Large intestine (tissue), 3 donors: Measurements from ENCODE around the gene APH1A. TPM values are rescaled to one million over a fixed set of nuclear protein-coding genes. Genes with fewer than 3 reads are reported as not detected.
"Not testable (repeated sequence)": the region's sequence is repeated elsewhere in the genome, so short reads cannot be mapped to it uniquely, and the experiment has no call there.

Experiments
- DNase-seq, 2 donors: peaks; one replicate each; pipeline versions ENCODE4 v3.0.0 to v3.0.0-alpha.2; 2013
- H3K27ac ChIP-seq: one replicate; pipeline ENCODE4 v1.5.1; 2013; ENCODE audit warnings: low read length
- H3K27me3 ChIP-seq: 2 replicates; pipeline ENCODE4 v1.6.1; 2013; ENCODE audit warnings: low read length; ENCODE audit not compliant: control insufficient read depth, insufficient read depth
- H3K36me3 ChIP-seq: 2 replicates; pipeline ENCODE4 v1.6.1; 2013; ENCODE audit warnings: low read length; ENCODE audit not compliant: control insufficient read depth, insufficient read depth
- H3K4me1 ChIP-seq: one replicate; pipeline ENCODE4 v1.6.1; 2013; ENCODE audit warnings: low read length; ENCODE audit not compliant: control insufficient read depth, insufficient read depth
- H3K4me3 ChIP-seq: one replicate; pipeline ENCODE4 v1.5.1; 2013; ENCODE audit warnings: low read length
- H3K9me3 ChIP-seq: one replicate; pipeline ENCODE4 v1.6.1; 2013; ENCODE audit warnings: mild to moderate bottlenecking, low read depth, low read length, moderate library complexity; ENCODE audit not compliant: control insufficient read depth
- WGBS: methylation state at CpG from one replicate; pipeline ENCODE4 v1.1.5; 2013; ENCODE audit warnings: low lambda C conversion rate; ENCODE audit not compliant: insufficient coverage; 5-methylcytosine and 5-hydroxymethylcytosine counted together
- polyA plus RNA-seq: library from polyadenylated mRNA; unstranded; fragments of 120-200 nt; gene quantifications from one replicate; pipeline ENCODE4 v1.2.1, GENCODE V29; 2013

APH1A gene
- polyA plus RNA-seq, 1 donor, result 172 TPM

DNA sequence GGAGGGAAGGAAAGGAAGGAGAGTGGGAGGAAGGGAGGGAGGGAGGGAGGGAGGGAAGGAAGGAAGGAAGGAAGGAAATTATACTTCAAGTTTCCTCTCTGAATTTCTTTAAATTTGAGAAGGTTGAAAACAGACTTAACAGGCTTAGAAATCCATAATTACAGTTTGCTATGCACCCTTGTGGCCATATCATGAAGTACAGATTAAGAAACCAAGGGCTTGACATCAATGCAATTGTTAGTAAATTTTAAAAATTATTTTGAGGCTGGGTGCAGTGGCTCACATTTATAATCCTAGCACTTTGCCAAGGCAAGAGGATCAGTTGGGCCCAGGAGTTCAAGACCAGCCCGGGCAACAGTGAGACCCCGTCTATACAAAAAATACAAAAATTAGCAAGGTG, 47.3 kb downstream of the APH1A start:
- Histone ChIP-seq H3K36me3 (peaks cover 34% of the 10 kb centered on the region), H3K9me3 (no peaks in the 10 kb centered on the region), H3K4me3 (no peak overlapping the region), H3K27ac (no peak overlapping the region), H3K27me3 (no peaks in the 10 kb centered on the region), H3K4me1 (no peaks in the 10 kb centered on the region)
- no peak for DNase-seq
- no CpG with 5 or more reads among the region's 2 CpGs for WGBS

- not testable (repeated sequence) for H3K36me3 ChIP-seq, H3K9me3 ChIP-seq, H3K4me3 ChIP-seq, DNase-seq, H3K27ac ChIP-seq, H3K27me3 ChIP-seq, H3K4me1 ChIP-seq
- no CpG with 5 or more reads among the region's 6 CpGs for WGBS
Measured at GRCh38 chr1:150215855-150216254, 53.0 kb downstream of the APH1A start.

Other genes starting within 250 kb of the APH1A start
- gene VPS45, start 201.2 kb downstream of the APH1A start, polyA plus RNA-seq, result 43.6 TPM
- gene PLEKHO1, start 119.1 kb downstream of the APH1A start, polyA plus RNA-seq, result 30.5 TPM
- 45.8 TPM for gene ANP32E, start 32.9 kb downstream of the APH1A start, polyA plus RNA-seq
- 0.81 TPM for gene CA14, start 11.2 kb downstream of the APH1A start, polyA plus RNA-seq
- gene C1orf54, start 3.8 kb upstream of the APH1A start, polyA plus RNA-seq, result 32.4 TPM
- 3.4 TPM for gene CIART, start 13.5 kb upstream of the APH1A start, polyA plus RNA-seq
- 55.3 TPM for gene MRPS21, start 24.8 kb upstream of the APH1A start, polyA plus RNA-seq
- 105 TPM for gene PRPF3, start 52.5 kb upstream of the APH1A start, polyA plus RNA-seq
- gene RPRD2, start 95.1 kb upstream of the APH1A start, polyA plus RNA-seq, result 33.2 TPM
- 21.8 TPM for gene TARS2, start 218.4 kb upstream of the APH1A start, polyA plus RNA-seq
- gene ECM1, start 239.1 kb upstream of the APH1A start, polyA plus RNA-seq, result 4.6 TPM
- gene FALEC, start 246.7 kb upstream of the APH1A start, polyA plus RNA-seq, result 0.31 TPM